OCI-LY7 (cell line): ENCODE results near the gene MUC5B.

Experiments
- CTCF ChIP-seq: fragments of 200-600 bp; sonication (generic); conservative IDR thresholded peaks from 2 replicates; pipeline ENCODE4 v1.5.1; 2014; ENCODE audit warnings: mild to moderate bottlenecking, antibody characterized with exemption, low read length, moderate library complexity, mixed read lengths
- EZH2phosphoT487 ChIP-seq: fragments of 200-600 bp; sonication (generic); IDR thresholded peaks from 2 replicates; pipeline ENCODE4 v1.6.1; 2018; ENCODE audit warnings: low read depth, borderline replicate concordance, mild to moderate bottlenecking, mixed run types, antibody characterized with exemption, low read length, moderate library complexity, mixed read lengths

- TF ChIP-seq CTCF, result no peak
- no peak for TF ChIP-seq EZH2phosphoT487
Measured at GRCh38 chr11:1285316-1285744, 62.5 kb downstream of the MUC5B start.
